ENCODE measurements around the gene HCK. TPM values are rescaled to one million over a fixed set of nuclear protein-coding genes. Genes with fewer than 3 reads are reported as not detected.
"Not testable (repeated sequence)": the region's sequence is repeated elsewhere in the genome, so short reads cannot be mapped to it uniquely, and the experiment has no call there.

Gene HCK
- polyA plus RNA-seq, 4 donors = 10.1 to 34.0 (median 11.0) TPM

DNA sequence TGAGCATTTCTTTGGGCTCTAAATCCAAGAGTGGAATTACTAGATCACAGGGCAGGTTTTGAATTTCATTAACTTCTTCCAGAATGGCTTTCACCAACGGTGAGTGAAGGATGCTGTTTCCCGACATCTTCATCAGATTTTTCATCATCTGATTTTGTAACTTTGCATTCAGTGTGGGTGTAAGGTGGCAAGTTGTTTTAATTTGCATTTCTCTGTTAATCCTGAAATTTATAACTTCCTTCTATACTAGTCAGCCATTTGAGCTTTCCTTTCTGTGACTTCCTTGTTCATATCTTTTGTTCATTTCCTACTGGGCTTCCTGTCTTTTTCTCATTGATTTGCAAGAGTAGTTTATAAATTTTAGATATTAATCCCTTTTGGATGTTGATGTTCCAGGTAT lies 18.7 kb upstream of the HCK start:
- Histone ChIP-seq H3K27ac (ENCODE audit: low read depth in 1 of 3, low read length in 2 of 3) (no peak overlapping the region), H3K9me3 (ENCODE audit: control insufficient read depth in 2 of 2, insufficient read depth in 1 of 2, low read depth in 1 of 2, low read length in 1 of 2) (no peaks in the 10 kb centered on the region), H3K4me3 (ENCODE audit: low read depth in 1 of 3, low read length in 3 of 3) (no peak overlapping the region), H3K27me3 (ENCODE audit: control insufficient read depth in 3 of 3, insufficient read depth in 3 of 3, low read length in 3 of 3) (peaks cover 3 to 15% (median 4%) of the 10 kb centered on the region in 3 donors), H3K36me3 (ENCODE audit: control insufficient read depth in 3 of 3, insufficient read depth in 2 of 3, low read depth in 1 of 3, low read length in 3 of 3) (no peaks in the 10 kb centered on the region), H3K4me1 (ENCODE audit: control insufficient read depth in 3 of 3, insufficient read depth in 2 of 3, low read depth in 1 of 3, low read length in 2 of 3) (peaks cover 0 to 5% (median 0%) of the 10 kb centered on the region in 3 donors)
- WGBS, 3 donors = 54 to 82% (median 67%) methylated on average over 2 of the region's 2 CpGs
- no peak for DNase-seq
- FAIRE-seq = no peak

DNA sequence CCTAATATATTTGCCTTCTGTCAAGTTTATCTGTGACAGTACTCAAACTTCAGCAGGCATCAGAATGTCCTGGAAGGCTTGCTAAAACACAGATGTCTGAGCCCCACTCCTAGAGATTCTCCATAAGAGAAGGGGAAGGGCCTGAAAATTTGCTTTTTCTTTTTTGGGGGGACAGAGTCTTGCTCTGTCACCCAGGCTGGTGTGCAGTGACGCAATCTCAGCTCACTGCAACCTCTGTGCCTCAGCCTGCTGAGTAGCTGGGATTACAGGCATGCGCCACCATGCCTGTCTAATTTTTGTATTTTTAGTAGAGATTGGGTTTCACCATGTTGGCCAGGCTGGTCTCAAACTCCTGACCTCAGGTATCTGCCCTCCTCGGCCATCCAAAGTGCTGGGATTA lies 18.3 kb upstream of the HCK start:
- H3K4me3 ChIP-seq (ENCODE audit: low read depth in 1 of 3, low read length in 3 of 3); H3K4me1 ChIP-seq (ENCODE audit: control insufficient read depth in 3 of 3, insufficient read depth in 2 of 3, low read depth in 1 of 3, low read length in 2 of 3); H3K36me3 ChIP-seq (ENCODE audit: control insufficient read depth in 3 of 3, insufficient read depth in 2 of 3, low read depth in 1 of 3, low read length in 3 of 3); H3K9me3 ChIP-seq (ENCODE audit: control insufficient read depth in 2 of 2, insufficient read depth in 1 of 2, low read depth in 1 of 2, low read length in 1 of 2); DNase-seq; H3K27ac ChIP-seq (ENCODE audit: low read depth in 1 of 3, low read length in 2 of 3); FAIRE-seq: not testable (repeated sequence)
- 80 to 85% (median 83%) methylated on average over 3 of the region's 3 CpGs for WGBS, 3 donors
- H3K27me3 ChIP-seq (ENCODE audit: control insufficient read depth in 3 of 3, insufficient read depth in 3 of 3, low read length in 3 of 3) = peaks cover 3 to 15% (median 6%) of the 10 kb centered on the region in 3 donors

GRCh38 chr20:32034581-32035425 lies 17.2 kb upstream of the HCK start:
- Histone ChIP-seq H3K27me3 (ENCODE audit: control insufficient read depth in 3 of 3, insufficient read depth in 3 of 3, low read length in 3 of 3) (peaks cover 3 to 15% (median 6%) of the 10 kb centered on the region in 3 donors), H3K36me3 (ENCODE audit: control insufficient read depth in 3 of 3, insufficient read depth in 2 of 3, low read depth in 1 of 3, low read length in 3 of 3) (no peaks in the 10 kb centered on the region), H3K4me3 (ENCODE audit: low read depth in 1 of 3, low read length in 3 of 3) (no peak overlapping the region), H3K4me1 (ENCODE audit: control insufficient read depth in 3 of 3, insufficient read depth in 2 of 3, low read depth in 1 of 3, low read length in 2 of 3) (peaks cover 0 to 5% (median 0%) of the 10 kb centered on the region in 3 donors), H3K9me3 (ENCODE audit: control insufficient read depth in 2 of 2, insufficient read depth in 1 of 2, low read depth in 1 of 2, low read length in 1 of 2) (no peaks in the 10 kb centered on the region), H3K27ac (ENCODE audit: low read depth in 1 of 3, low read length in 2 of 3) (no peak overlapping the region)
- 45 to 50% (median 49%) methylated on average over 9 of the region's 9 CpGs for WGBS, 3 donors
- FAIRE-seq (no peak), DNase-seq (no peak)

GRCh38 chr20:32035426-32035779 lies 16.6 kb upstream of the HCK start:
- no peak for DNase-seq
- no peak overlapping the region for H3K4me3 ChIP-seq (ENCODE audit: low read depth in 1 of 3, low read length in 3 of 3)
- no peaks in the 10 kb centered on the region for H3K9me3 ChIP-seq (ENCODE audit: control insufficient read depth in 2 of 2, insufficient read depth in 1 of 2, low read depth in 1 of 2, low read length in 1 of 2)
- 73 to 80% (median 75%) methylated on average over 8 of the region's 8 CpGs for WGBS, 3 donors
- H3K36me3 ChIP-seq (ENCODE audit: control insufficient read depth in 3 of 3, insufficient read depth in 2 of 3, low read depth in 1 of 3, low read length in 3 of 3) = no peaks in the 10 kb centered on the region
- H3K27ac ChIP-seq (ENCODE audit: low read depth in 1 of 3, low read length in 2 of 3) = no peak overlapping the region
- no peak for FAIRE-seq
- peaks cover 3 to 15% (median 6%) of the 10 kb centered on the region in 3 donors for H3K27me3 ChIP-seq (ENCODE audit: control insufficient read depth in 3 of 3, insufficient read depth in 3 of 3, low read length in 3 of 3)
- H3K4me1 ChIP-seq (ENCODE audit: control insufficient read depth in 3 of 3, insufficient read depth in 2 of 3, low read depth in 1 of 3, low read length in 2 of 3) = peaks cover 0 to 5% (median 0%) of the 10 kb centered on the region in 3 donors

GRCh38 chr20:32036252-32036651 lies 15.8 kb upstream of the HCK start:
- H3K9me3 ChIP-seq (ENCODE audit: control insufficient read depth in 2 of 2, insufficient read depth in 1 of 2, low read depth in 1 of 2, low read length in 1 of 2) = no peaks in the 10 kb centered on the region
- H3K27me3 ChIP-seq (ENCODE audit: control insufficient read depth in 3 of 3, insufficient read depth in 3 of 3, low read length in 3 of 3) = peaks cover 0 to 8% (median 6%) of the 10 kb centered on the region in 3 donors
- no peak overlapping the region for H3K27ac ChIP-seq (ENCODE audit: low read depth in 1 of 3, low read length in 2 of 3)
- no peaks in the 10 kb centered on the region for H3K36me3 ChIP-seq (ENCODE audit: control insufficient read depth in 3 of 3, insufficient read depth in 2 of 3, low read depth in 1 of 3, low read length in 3 of 3)
- H3K4me1 ChIP-seq (ENCODE audit: control insufficient read depth in 3 of 3, insufficient read depth in 2 of 3, low read depth in 1 of 3, low read length in 2 of 3) = peaks cover 0 to 2% (median 0%) of the 10 kb centered on the region in 3 donors
- FAIRE-seq (no peak), DNase-seq (no peak)
- WGBS, 3 donors = 29 to 56% (median 37%) methylated on average over 4 of the region's 4 CpGs
- H3K4me3 ChIP-seq (ENCODE audit: low read depth in 1 of 3, low read length in 3 of 3) = no peak overlapping the region

GRCh38 chr20:32036716-32037485 lies 15.1 kb upstream of the HCK start:
- H3K27ac ChIP-seq (ENCODE audit: low read depth in 1 of 3, low read length in 2 of 3) = no peak overlapping the region
- 46 to 67% (median 60%) methylated on average over 10 of the region's 10 CpGs for WGBS, 3 donors
- H3K27me3 ChIP-seq (ENCODE audit: control insufficient read depth in 3 of 3, insufficient read depth in 3 of 3, low read length in 3 of 3) = peaks cover 0 to 6% (median 6%) of the 10 kb centered on the region in 3 donors
- no peaks in the 10 kb centered on the region for H3K9me3 ChIP-seq (ENCODE audit: control insufficient read depth in 2 of 2, insufficient read depth in 1 of 2, low read depth in 1 of 2, low read length in 1 of 2)
- FAIRE-seq (no peak), DNase-seq (no peak)
- no peak overlapping the region for H3K4me3 ChIP-seq (ENCODE audit: low read depth in 1 of 3, low read length in 3 of 3)
- H3K4me1 ChIP-seq (ENCODE audit: control insufficient read depth in 3 of 3, insufficient read depth in 2 of 3, low read depth in 1 of 3, low read length in 2 of 3) = no peaks in the 10 kb centered on the region
- H3K36me3 ChIP-seq (ENCODE audit: control insufficient read depth in 3 of 3, insufficient read depth in 2 of 3, low read depth in 1 of 3, low read length in 3 of 3) = no peaks in the 10 kb centered on the region

- Histone ChIP-seq H3K9me3 (ENCODE audit: control insufficient read depth in 2 of 2, insufficient read depth in 1 of 2, low read depth in 1 of 2, low read length in 1 of 2) (no peaks in the 10 kb centered on the region), H3K4me1 (ENCODE audit: control insufficient read depth in 3 of 3, insufficient read depth in 2 of 3, low read depth in 1 of 3, low read length in 2 of 3) (no peaks in the 10 kb centered on the region), H3K27ac (ENCODE audit: low read depth in 1 of 3, low read length in 2 of 3) (no peak overlapping the region), H3K36me3 (ENCODE audit: control insufficient read depth in 3 of 3, insufficient read depth in 2 of 3, low read depth in 1 of 3, low read length in 3 of 3) (no peaks in the 10 kb centered on the region), H3K27me3 (ENCODE audit: control insufficient read depth in 3 of 3, insufficient read depth in 3 of 3, low read length in 3 of 3) (peaks cover 0 to 6% (median 6%) of the 10 kb centered on the region in 3 donors), H3K4me3 (ENCODE audit: low read depth in 1 of 3, low read length in 3 of 3) (no peak overlapping the region)
- FAIRE-seq (no peak), DNase-seq (no peak)
- 47 to 79% (median 55%) methylated on average over 4 of the region's 4 CpGs for WGBS, 3 donors
Measured at GRCh38 chr20:32037929-32038328, 14.1 kb upstream of the HCK start.

DNA sequence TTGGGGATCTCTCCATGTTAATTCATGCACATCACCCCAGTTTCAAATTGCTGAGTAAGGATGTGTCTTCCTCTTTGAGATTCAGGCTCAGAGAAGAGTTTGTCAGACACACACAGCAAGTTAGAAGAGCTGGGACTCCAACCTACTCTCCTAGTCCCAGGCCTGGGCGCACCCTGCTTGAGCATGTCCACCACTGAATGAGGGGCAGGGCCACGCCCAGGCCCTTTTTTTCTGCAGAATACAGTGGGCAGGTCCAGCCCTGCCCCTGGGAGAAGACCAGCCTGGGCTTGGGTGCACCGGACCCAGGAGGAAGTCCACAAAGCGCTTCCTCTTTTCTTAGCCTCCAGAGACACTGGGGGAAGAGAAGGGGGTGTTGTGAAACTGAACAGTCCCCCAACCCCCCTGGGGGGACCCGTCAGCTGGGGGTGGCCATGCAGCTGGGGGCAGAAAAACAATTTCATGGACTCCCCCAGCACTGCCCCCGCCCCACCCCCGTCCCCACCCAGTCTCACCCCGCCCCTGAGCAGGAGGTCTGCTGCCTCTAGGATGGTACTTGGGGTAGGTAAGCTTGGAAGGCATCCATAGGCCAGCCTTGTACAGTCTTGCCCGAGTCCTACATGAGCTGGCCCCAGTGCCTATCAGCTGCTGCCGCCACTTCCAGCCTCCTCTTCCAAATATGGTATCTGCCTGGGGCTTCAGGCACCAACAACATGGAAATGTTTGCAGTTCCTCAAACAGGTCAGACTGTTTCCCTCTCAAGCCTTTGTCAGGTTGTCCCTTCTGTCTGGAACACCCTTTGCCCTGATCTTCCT lies 11.7 kb upstream of the HCK start:
- no peak overlapping the region for H3K27ac ChIP-seq (ENCODE audit: low read depth in 1 of 3, low read length in 2 of 3)
- no peaks in the 10 kb centered on the region for H3K9me3 ChIP-seq (ENCODE audit: control insufficient read depth in 2 of 2, insufficient read depth in 1 of 2, low read depth in 1 of 2, low read length in 1 of 2)
- H3K27me3 ChIP-seq (ENCODE audit: control insufficient read depth in 3 of 3, insufficient read depth in 3 of 3, low read length in 3 of 3) = peaks cover 0 to 2% (median 2%) of the 10 kb centered on the region in 3 donors
- 41 to 56% (median 50%) methylated on average over 9 to 10 of the region's 10 CpGs for WGBS, 3 donors
- DNase-seq = no peak
- no peak overlapping the region for H3K4me3 ChIP-seq (ENCODE audit: low read depth in 1 of 3, low read length in 3 of 3)
- FAIRE-seq = no peak
- H3K36me3 ChIP-seq (ENCODE audit: control insufficient read depth in 3 of 3, insufficient read depth in 2 of 3, low read depth in 1 of 3, low read length in 3 of 3) = no peaks in the 10 kb centered on the region
- H3K4me1 ChIP-seq (ENCODE audit: control insufficient read depth in 3 of 3, insufficient read depth in 2 of 3, low read depth in 1 of 3, low read length in 2 of 3) = no peaks in the 10 kb centered on the region
